Loucy (cell line): ENCODE data around the gene ANOS1.

Experiments used
- H2AFZ ChIP-seq: fragments of 200-600 bp; sonication (generic); 2 replicates; pipeline ENCODE4 v1.6.0; 2016; ENCODE audit warnings: antibody characterized with exemption, mild to moderate bottlenecking, low read length, moderate library complexity
- H3F3A ChIP-seq: fragments of 200-600 bp; 2 replicates; pipeline ENCODE4 v1.6.0; 2016; ENCODE audit warnings: antibody characterized with exemption, low read depth, mild to moderate bottlenecking
- H3K27me3 ChIP-seq: fragments of 200-600 bp; sonication (generic); 2 replicates; pipeline ENCODE4 v1.6.1; 2014; ENCODE audit warnings: low read length, mild to moderate bottlenecking; ENCODE audit not compliant: insufficient read depth, poor library complexity, severe bottlenecking
- H3K36me3 ChIP-seq: fragments of 200-600 bp; sonication (generic); 2 replicates; pipeline ENCODE4 v1.6.1; 2016; ENCODE audit warnings: low read length; ENCODE audit not compliant: insufficient read depth
- H3K4me1 ChIP-seq: fragments of 200-600 bp; sonication (generic); 2 replicates; pipeline ENCODE4 v1.5.1; 2014; ENCODE audit warnings: low read length, mild to moderate bottlenecking; ENCODE audit not compliant: insufficient read depth, poor library complexity, severe bottlenecking
- H3K4me2 ChIP-seq: fragments of 200-600 bp; sonication (generic); 2 replicates; pipeline ENCODE4 v1.6.0; 2014; ENCODE audit warnings: antibody characterized with exemption, low read length, low read depth, mild to moderate bottlenecking; ENCODE audit not compliant: poor library complexity, severe bottlenecking
- H3K4me3 ChIP-seq: fragments of 200-600 bp; sonication (generic); 2 replicates; pipeline ENCODE4 v1.5.1; 2014; ENCODE audit warnings: low read length, mild to moderate bottlenecking, mixed read lengths; ENCODE audit not compliant: poor library complexity, severe bottlenecking
- H3K79me2 ChIP-seq: fragments of 200-600 bp; sonication (generic); 2 replicates; pipeline ENCODE4 v1.6.1; 2014; ENCODE audit warnings: low read length; ENCODE audit not compliant: insufficient read depth
- H3K9ac ChIP-seq: fragments of 200-600 bp; sonication (generic); 2 replicates; pipeline ENCODE4 v1.6.0; 2014; ENCODE audit warnings: mild to moderate bottlenecking, low read depth, low read length, moderate library complexity; ENCODE audit not compliant: poor library complexity, severe bottlenecking
- H3K9me2 ChIP-seq: fragments of 200-600 bp; sonication (generic); replicated peaks from 2 replicates; pipeline ENCODE4 v1.6.1; 2016; ENCODE audit warnings: low read depth, low read length, mixed read lengths
- H3K9me3 ChIP-seq: fragments of 200-600 bp; sonication (generic); 2 replicates; pipeline ENCODE4 v1.6.1; 2014; ENCODE audit warnings: mild to moderate bottlenecking, antibody characterized with exemption, low read length, low read depth; ENCODE audit not compliant: insufficient read depth
- H4K20me1 ChIP-seq: fragments of 200-600 bp; sonication (generic); 2 replicates; pipeline ENCODE4 v1.6.0; 2014; ENCODE audit warnings: antibody characterized with exemption, low read length, mild to moderate bottlenecking; ENCODE audit not compliant: insufficient read depth, poor library complexity, severe bottlenecking
- CTCF ChIP-seq: fragments of 200-600 bp; sonication (generic); conservative IDR thresholded peaks from 2 replicates; pipeline ENCODE4 v1.5.1; 2014; ENCODE audit warnings: mild to moderate bottlenecking, antibody characterized with exemption, low read length
- EZH2phosphoT487 ChIP-seq: fragments of 200-600 bp; IDR thresholded peaks from 2 replicates; pipeline ENCODE4 v1.6.1; 2018; ENCODE audit warnings: antibody characterized with exemption, mild to moderate bottlenecking, moderate library complexity, borderline replicate concordance

ANOS1 gene

GRCh38 chrX:8591501-8591900 is 140.4 kb downstream of the ANOS1 start:
- Histone ChIP-seq H3K9ac (no peak overlapping the region), H2AFZ (no peak overlapping the region), H3K4me1 (no peaks in the 10 kb centered on the region), H3K9me3 (no peaks in the 10 kb centered on the region), H3K4me2 (no peak overlapping the region), H3K79me2 (no peaks in the 10 kb centered on the region), H4K20me1 (no peaks in the 10 kb centered on the region), H3K36me3 (no peaks in the 10 kb centered on the region), H3F3A (no peaks in the 10 kb centered on the region), H3K4me3 (no peak overlapping the region), H3K27me3 (no peaks in the 10 kb centered on the region), H3K9me2 (no peaks in the 10 kb centered on the region)
- TF ChIP-seq EZH2phosphoT487: no peak
- TF ChIP-seq CTCF: no peak

DNA sequence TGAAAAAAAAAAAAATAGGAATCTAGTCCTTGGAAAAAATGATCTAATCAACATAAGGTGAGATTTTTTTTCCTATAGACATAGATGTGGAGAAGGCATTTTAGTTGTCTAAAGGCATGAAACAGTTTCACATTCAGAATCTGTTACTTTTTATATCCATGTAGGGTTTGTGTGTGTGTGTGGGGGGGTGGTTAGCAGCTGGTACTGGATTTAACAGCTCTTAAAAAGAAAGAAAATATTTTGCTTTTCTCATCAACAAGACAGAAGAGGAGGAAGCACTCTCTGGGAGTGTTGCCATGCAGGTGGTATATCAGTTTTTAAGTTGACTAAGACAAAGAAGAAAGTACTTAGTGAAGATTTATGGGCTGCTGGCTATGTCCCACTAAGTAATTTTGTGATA is 145.0 kb downstream of the ANOS1 start:
- H3K36me3 ChIP-seq: no peaks in the 10 kb centered on the region
- TF ChIP-seq CTCF (no peak), EZH2phosphoT487 (no peak)
- no peaks in the 10 kb centered on the region for H3K9me3 ChIP-seq
- no peaks in the 10 kb centered on the region for H4K20me1 ChIP-seq
- H3K4me1 ChIP-seq: no peaks in the 10 kb centered on the region
- H3K79me2 ChIP-seq: no peaks in the 10 kb centered on the region
- no peak overlapping the region for H3K9ac ChIP-seq
- H3K4me3 ChIP-seq: no peak overlapping the region
- H2AFZ ChIP-seq: no peak overlapping the region
- H3K27me3 ChIP-seq: no peaks in the 10 kb centered on the region
- no peak overlapping the region for H3K4me2 ChIP-seq
- no peaks in the 10 kb centered on the region for H3F3A ChIP-seq
- H3K9me2 ChIP-seq: no peaks in the 10 kb centered on the region

GRCh38 chrX:8579602-8580001 is 152.3 kb downstream of the ANOS1 start:
- H3K4me1 ChIP-seq: no peaks in the 10 kb centered on the region
- H3K9ac ChIP-seq: no peak overlapping the region
- no peaks in the 10 kb centered on the region for H3K27me3 ChIP-seq
- no peaks in the 10 kb centered on the region for H3F3A ChIP-seq
- no peaks in the 10 kb centered on the region for H3K79me2 ChIP-seq
- H3K4me2 ChIP-seq: no peak overlapping the region
- TF ChIP-seq EZH2phosphoT487 (no peak), CTCF (no peak)
- no peak overlapping the region for H2AFZ ChIP-seq
- no peaks in the 10 kb centered on the region for H3K36me3 ChIP-seq
- H3K4me3 ChIP-seq: no peak overlapping the region
- no peaks in the 10 kb centered on the region for H3K9me2 ChIP-seq
- no peaks in the 10 kb centered on the region for H4K20me1 ChIP-seq
- no peaks in the 10 kb centered on the region for H3K9me3 ChIP-seq
